Osteoblast (primary cell): ENCODE results near the gene RYR2. TPM values are rescaled to one million over a fixed set of nuclear protein-coding genes. Genes with fewer than 3 reads are reported as not detected.

Experiments
- DNase-seq: peaks from one replicate; pipeline ENCODE4 v3.0.0; 2011; ENCODE audit warnings: low spot score, mixed read lengths; ENCODE audit not compliant: insufficient read length; ENCODE audit errors: missing footprints
- H2AFZ ChIP-seq: 2 replicates; pipeline ENCODE4 v1.6.0; 2011; ENCODE audit warnings: mild to moderate bottlenecking, low read length
- H3K27ac ChIP-seq: 2 replicates; pipeline ENCODE4 v1.5.1; 2011; ENCODE audit warnings: mild to moderate bottlenecking, low read depth, low read length, moderate library complexity
- H3K27me3 ChIP-seq: 2 replicates; pipeline ENCODE4 v1.6.0; 2012; ENCODE audit warnings: mild to moderate bottlenecking, control low read depth, inconsistent platforms, low read length, moderate library complexity; ENCODE audit not compliant: insufficient read depth
- H3K36me3 ChIP-seq: 2 replicates; pipeline ENCODE4 v1.5.1; 2011; ENCODE audit warnings: mild to moderate bottlenecking, low read length, control low read depth, moderate library complexity; ENCODE audit not compliant: insufficient read depth
- H3K4me1 ChIP-seq: 2 replicates; pipeline ENCODE4 v1.5.1; 2011; ENCODE audit warnings: mild to moderate bottlenecking, low read length, control low read depth, moderate library complexity; ENCODE audit not compliant: insufficient read depth
- H3K4me2 ChIP-seq: 2 replicates; pipeline ENCODE4 v1.6.0; 2011; ENCODE audit warnings: mild to moderate bottlenecking, low read length; ENCODE audit not compliant: insufficient read depth
- H3K4me3 ChIP-seq: fragments of 200-600 bp; sonication (generic); 3 replicates; pipeline ENCODE4 v1.5.1; 2012; ENCODE audit warnings: mild to moderate bottlenecking, low read length, inconsistent platforms; ENCODE audit not compliant: insufficient read depth
- H3K79me2 ChIP-seq: 2 replicates; pipeline ENCODE4 v1.6.0; 2012; ENCODE audit warnings: mild to moderate bottlenecking, low read length, control low read depth, inconsistent platforms; ENCODE audit not compliant: insufficient read depth
- H3K9me3 ChIP-seq: 2 replicates; pipeline ENCODE4 v1.5.1; 2011; ENCODE audit warnings: low read depth, low read length, control low read depth
- H4K20me1 ChIP-seq: 2 replicates; pipeline ENCODE4 v1.6.0; 2012; ENCODE audit warnings: mild to moderate bottlenecking, low read length, control low read depth; ENCODE audit not compliant: insufficient read depth
- total RNA-seq: library from RNA; depleted of rRNA; stranded (reverse); fragments of >200 nt; gene quantifications from 2 replicates; pipeline ENCODE4 v1.2.3, GENCODE V29; 2012
- TF ChIP-seq, protein P1 (sequence below): IDR thresholded peaks from 2 replicates; pipeline ENCODE4 v1.5.1; 2011; ENCODE audit warnings: mild to moderate bottlenecking, low read depth, low read length, moderate library complexity; ENCODE audit errors: extremely low read depth

Gene RYR2
- total RNA-seq, 1 donor: not detected

- no peaks in the 10 kb centered on the region for H3K9me3 ChIP-seq
- no peaks in the 10 kb centered on the region for H3K27me3 ChIP-seq
- no peaks in the 10 kb centered on the region for H3K4me1 ChIP-seq
- no peak for DNase-seq
- H4K20me1 ChIP-seq: no peaks in the 10 kb centered on the region
- H3K36me3 ChIP-seq: no peaks in the 10 kb centered on the region
- H2AFZ ChIP-seq: no peak overlapping the region
- H3K27ac ChIP-seq: no peak overlapping the region
- TF ChIP-seq, protein P1, sequence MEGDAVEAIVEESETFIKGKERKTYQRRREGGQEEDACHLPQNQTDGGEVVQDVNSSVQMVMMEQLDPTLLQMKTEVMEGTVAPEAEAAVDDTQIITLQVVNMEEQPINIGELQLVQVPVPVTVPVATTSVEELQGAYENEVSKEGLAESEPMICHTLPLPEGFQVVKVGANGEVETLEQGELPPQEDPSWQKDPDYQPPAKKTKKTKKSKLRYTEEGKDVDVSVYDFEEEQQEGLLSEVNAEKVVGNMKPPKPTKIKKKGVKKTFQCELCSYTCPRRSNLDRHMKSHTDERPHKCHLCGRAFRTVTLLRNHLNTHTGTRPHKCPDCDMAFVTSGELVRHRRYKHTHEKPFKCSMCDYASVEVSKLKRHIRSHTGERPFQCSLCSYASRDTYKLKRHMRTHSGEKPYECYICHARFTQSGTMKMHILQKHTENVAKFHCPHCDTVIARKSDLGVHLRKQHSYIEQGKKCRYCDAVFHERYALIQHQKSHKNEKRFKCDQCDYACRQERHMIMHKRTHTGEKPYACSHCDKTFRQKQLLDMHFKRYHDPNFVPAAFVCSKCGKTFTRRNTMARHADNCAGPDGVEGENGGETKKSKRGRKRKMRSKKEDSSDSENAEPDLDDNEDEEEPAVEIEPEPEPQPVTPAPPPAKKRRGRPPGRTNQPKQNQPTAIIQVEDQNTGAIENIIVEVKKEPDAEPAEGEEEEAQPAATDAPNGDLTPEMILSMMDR: no peak
- no peak overlapping the region for H3K4me3 ChIP-seq
- H3K4me2 ChIP-seq: no peak overlapping the region
- no peaks in the 10 kb centered on the region for H3K79me2 ChIP-seq
Observed at GRCh38 chr1:237566581-237566980, 524.6 kb downstream of the RYR2 start.

- Histone ChIP-seq H3K4me1 (no peaks in the 10 kb centered on the region), H3K27me3 (no peaks in the 10 kb centered on the region), H2AFZ (no peak overlapping the region), H4K20me1 (no peaks in the 10 kb centered on the region), H3K27ac (no peak overlapping the region), H3K79me2 (no peaks in the 10 kb centered on the region), H3K4me3 (no peak overlapping the region), H3K36me3 (no peaks in the 10 kb centered on the region), H3K9me3 (no peaks in the 10 kb centered on the region), H3K4me2 (no peak overlapping the region)
- DNase-seq: no peak
- TF ChIP-seq, protein P1: no peak
Observed at GRCh38 chr1:237568955-237569354, 527.0 kb downstream of the RYR2 start.

GRCh38 chr1:237570530-237570929, 528.5 kb downstream of the RYR2 start:
- H4K20me1 ChIP-seq: no peaks in the 10 kb centered on the region
- H3K9me3 ChIP-seq: no peaks in the 10 kb centered on the region
- H3K4me3 ChIP-seq: no peak overlapping the region
- no peaks in the 10 kb centered on the region for H3K27me3 ChIP-seq
- TF ChIP-seq, protein P1: no peak
- H3K36me3 ChIP-seq: no peaks in the 10 kb centered on the region
- no peak overlapping the region for H2AFZ ChIP-seq
- H3K4me2 ChIP-seq: no peak overlapping the region
- no peak overlapping the region for H3K27ac ChIP-seq
- H3K79me2 ChIP-seq: no peaks in the 10 kb centered on the region
- H3K4me1 ChIP-seq: no peaks in the 10 kb centered on the region
- no peak for DNase-seq

DNA sequence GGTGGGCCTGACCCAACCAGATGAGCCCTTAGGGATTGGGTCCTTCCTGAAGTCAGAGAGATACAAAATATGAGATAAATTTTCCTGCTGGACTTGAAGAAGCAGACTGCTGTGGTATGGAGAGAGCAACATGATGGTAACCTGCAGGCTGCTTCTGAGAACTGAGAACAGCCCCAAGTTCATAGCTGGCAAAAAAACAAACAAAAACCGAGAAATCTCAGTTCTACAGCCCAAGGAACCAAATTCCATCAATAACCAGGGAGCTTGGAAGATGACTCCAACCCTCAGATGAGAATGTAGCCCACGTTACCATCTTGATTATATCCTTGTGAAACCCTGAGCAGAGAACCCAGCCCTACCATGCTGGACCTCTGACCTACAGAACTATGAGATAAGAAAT, 532.6 kb downstream of the RYR2 start:
- no peaks in the 10 kb centered on the region for H3K4me1 ChIP-seq

More for the DNA sequence above, 532.6 kb downstream of the RYR2 start:
- Histone ChIP-seq H2AFZ (no peak overlapping the region), H3K9me3 (no peaks in the 10 kb centered on the region), H3K4me2 (no peak overlapping the region), H3K27me3 (no peaks in the 10 kb centered on the region), H3K27ac (no peak overlapping the region), H4K20me1 (no peaks in the 10 kb centered on the region), H3K4me3 (no peak overlapping the region), H3K79me2 (no peaks in the 10 kb centered on the region), H3K36me3 (no peaks in the 10 kb centered on the region)
- TF ChIP-seq, protein P1: no peak
- DNase-seq: no peak
